HepG2 (cell line): ENCODE data around the gene XPNPEP3. TPM values are rescaled to one million over a fixed set of nuclear protein-coding genes. Genes with fewer than 3 reads are reported as not detected.

ENCODE experiments used
- ASH2L ChIP-seq: fragments of 300-600, 200-600 bp; sonication (generic); IDR thresholded peaks from 2 replicates; pipeline ENCODE4 v1.7.0; 2017; ENCODE audit warnings: low read depth, mild to moderate bottlenecking, moderate library complexity, mixed read lengths, low read length; ENCODE audit not compliant: insufficient read length
- GFI1 ChIP-seq: sonication (generic); formaldehyde crosslinking; IDR thresholded peaks from 2 replicates; pipeline ENCODE4 v1.5.0; 2020; ENCODE audit warnings: missing genetic modification reagents, mild to moderate bottlenecking, borderline replicate concordance
- HDAC1 ChIP-seq: sonication (generic); formaldehyde crosslinking; IDR thresholded peaks from 2 replicates; pipeline ENCODE4 v1.5.1; 2020; ENCODE audit warnings: mild to moderate bottlenecking, missing genetic modification reagents
- HNF4G ChIP-seq, 2 experiments: sonication (generic) in 1 of 2; formaldehyde crosslinking in 1 of 2; IDR thresholded peaks; 2 replicates each; pipeline versions ENCODE4 v1.4.0 to v1.6.1; 2011 to 2020; ENCODE audit warnings: borderline replicate concordance in 2 of 2, low read depth in 2 of 2, mild to moderate bottlenecking in 2 of 2, low read length in 1 of 2, missing genetic modification reagents in 1 of 2, moderate library complexity in 1 of 2
- SP140L ChIP-seq: sonication (generic); formaldehyde crosslinking; IDR thresholded peaks from 2 replicates; pipeline ENCODE4 v1.4.0; 2020; ENCODE audit warnings: missing genetic modification reagents, borderline replicate concordance
- ZNF605 ChIP-seq: sonication (generic); formaldehyde crosslinking; IDR thresholded peaks from 2 replicates; pipeline ENCODE4 v1.8.0; 2022; ENCODE audit warnings: mild to moderate bottlenecking, missing genetic modification reagents
- ZNF83 ChIP-seq: sonication (generic); formaldehyde crosslinking; IDR thresholded peaks from 2 replicates; pipeline ENCODE4 v1.4.0; 2020; ENCODE audit warnings: missing genetic modification reagents, mild to moderate bottlenecking, borderline replicate concordance
- ZSCAN30 ChIP-seq: sonication (generic); formaldehyde crosslinking; IDR thresholded peaks from 2 replicates; pipeline ENCODE4 v1.5.0; 2020; ENCODE audit warnings: mild to moderate bottlenecking, missing genetic modification reagents
- polyA plus RNA-seq, 8 experiments: library from polyadenylated mRNA; depleted of rRNA in 3 of 8; stranded (reverse) in 7 of 8; unstranded in 1 of 8; fragments of >200 nt; fragmentation: Illumina TruSeq in 4 of 8; extraction: Trizol in 4 of 8; gene quantifications; 2 replicates each; pipeline versions ENCODE4 v1.2.1 to v1.2.3, GENCODE V29; 2011 to 2016; ENCODE audit warnings: low read depth in 4 of 8, missing spikeins in 1 of 8, mixed read lengths in 1 of 8; ENCODE audit not compliant: insufficient read depth in 1 of 8
- total RNA-seq, 5 experiments: library from RNA; depleted of rRNA; stranded (reverse); fragments of >200 nt; fragmentation: Illumina TruSeq; extraction: Trizol; gene quantifications; 2 replicates each; pipeline ENCODE4 v1.2.3, GENCODE V29; 2016; ENCODE audit warnings: low read depth in 1 of 5
- TF ChIP-seq, protein P1 (sequence below): sonication (generic); formaldehyde crosslinking; IDR thresholded peaks from 2 replicates; pipeline ENCODE4 v1.4.0; 2020; ENCODE audit warnings: missing genetic modification reagents
- TF ChIP-seq, protein P2 (sequence below): sonication (generic); formaldehyde crosslinking; IDR thresholded peaks from 2 replicates; pipeline ENCODE4 v1.5.0; 2020; ENCODE audit warnings: mild to moderate bottlenecking, missing genetic modification reagents
- TF ChIP-seq, protein P3 (sequence below): IDR thresholded peaks from 2 replicates; pipeline ENCODE4 v1.6.1; 2018; ENCODE audit warnings: missing genetic modification reagents
- TF ChIP-seq, protein P4 (sequence below): sonication (generic); formaldehyde crosslinking; IDR thresholded peaks from 2 replicates; pipeline ENCODE4 v1.4.0; 2020; ENCODE audit warnings: mild to moderate bottlenecking, missing genetic modification reagents

The XPNPEP3 gene
- total and polyA plus RNA-seq, 2 of the 13 experiments (the other 11 are each of a cell fraction or from before 2014, with no cell fraction given), result 10.3 to 14.0 TPM

DNA sequence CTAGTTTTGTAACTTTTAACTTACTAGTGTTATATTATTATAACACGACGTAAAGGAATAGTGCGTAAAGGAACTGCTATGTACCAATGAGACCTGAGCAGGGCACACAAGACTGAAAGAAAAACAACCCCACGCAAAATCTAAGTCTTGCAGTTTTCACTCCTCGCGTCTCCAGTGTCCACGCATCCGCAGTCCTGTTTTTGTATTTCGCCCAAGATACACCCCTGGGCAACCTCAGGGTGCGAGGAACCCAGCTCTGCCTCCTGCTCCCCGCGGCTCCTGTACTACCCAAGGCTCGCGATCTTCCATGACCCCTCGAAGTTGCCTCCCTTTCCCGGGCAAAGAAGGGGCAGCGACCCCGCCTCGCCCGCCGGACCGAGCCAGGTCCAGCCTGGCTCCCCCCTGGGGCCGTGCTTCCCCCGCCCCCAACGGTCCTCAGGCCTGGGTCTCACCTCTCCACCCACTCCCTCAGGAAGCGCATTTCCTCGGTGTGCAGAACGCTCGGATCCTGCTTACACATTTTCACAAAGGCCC is 902 bp upstream of the XPNPEP3 start (continued):
- TF ChIP-seq, protein P1, sequence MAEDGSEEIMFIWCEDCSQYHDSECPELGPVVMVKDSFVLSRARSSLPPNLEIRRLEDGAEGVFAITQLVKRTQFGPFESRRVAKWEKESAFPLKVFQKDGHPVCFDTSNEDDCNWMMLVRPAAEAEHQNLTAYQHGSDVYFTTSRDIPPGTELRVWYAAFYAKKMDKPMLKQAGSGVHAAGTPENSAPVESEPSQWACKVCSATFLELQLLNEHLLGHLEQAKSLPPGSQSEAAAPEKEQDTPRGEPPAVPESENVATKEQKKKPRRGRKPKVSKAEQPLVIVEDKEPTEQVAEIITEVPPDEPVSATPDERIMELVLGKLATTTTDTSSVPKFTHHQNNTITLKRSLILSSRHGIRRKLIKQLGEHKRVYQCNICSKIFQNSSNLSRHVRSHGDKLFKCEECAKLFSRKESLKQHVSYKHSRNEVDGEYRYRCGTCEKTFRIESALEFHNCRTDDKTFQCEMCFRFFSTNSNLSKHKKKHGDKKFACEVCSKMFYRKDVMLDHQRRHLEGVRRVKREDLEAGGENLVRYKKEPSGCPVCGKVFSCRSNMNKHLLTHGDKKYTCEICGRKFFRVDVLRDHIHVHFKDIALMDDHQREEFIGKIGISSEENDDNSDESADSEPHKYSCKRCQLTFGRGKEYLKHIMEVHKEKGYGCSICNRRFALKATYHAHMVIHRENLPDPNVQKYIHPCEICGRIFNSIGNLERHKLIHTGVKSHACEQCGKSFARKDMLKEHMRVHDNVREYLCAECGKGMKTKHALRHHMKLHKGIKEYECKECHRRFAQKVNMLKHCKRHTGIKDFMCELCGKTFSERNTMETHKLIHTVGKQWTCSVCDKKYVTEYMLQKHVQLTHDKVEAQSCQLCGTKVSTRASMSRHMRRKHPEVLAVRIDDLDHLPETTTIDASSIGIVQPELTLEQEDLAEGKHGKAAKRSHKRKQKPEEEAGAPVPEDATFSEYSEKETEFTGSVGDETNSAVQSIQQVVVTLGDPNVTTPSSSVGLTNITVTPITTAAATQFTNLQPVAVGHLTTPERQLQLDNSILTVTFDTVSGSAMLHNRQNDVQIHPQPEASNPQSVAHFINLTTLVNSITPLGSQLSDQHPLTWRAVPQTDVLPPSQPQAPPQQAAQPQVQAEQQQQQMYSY (CRISPR knock-in tag), result peak; percentile 89
- TF ChIP-seq, protein P2, sequence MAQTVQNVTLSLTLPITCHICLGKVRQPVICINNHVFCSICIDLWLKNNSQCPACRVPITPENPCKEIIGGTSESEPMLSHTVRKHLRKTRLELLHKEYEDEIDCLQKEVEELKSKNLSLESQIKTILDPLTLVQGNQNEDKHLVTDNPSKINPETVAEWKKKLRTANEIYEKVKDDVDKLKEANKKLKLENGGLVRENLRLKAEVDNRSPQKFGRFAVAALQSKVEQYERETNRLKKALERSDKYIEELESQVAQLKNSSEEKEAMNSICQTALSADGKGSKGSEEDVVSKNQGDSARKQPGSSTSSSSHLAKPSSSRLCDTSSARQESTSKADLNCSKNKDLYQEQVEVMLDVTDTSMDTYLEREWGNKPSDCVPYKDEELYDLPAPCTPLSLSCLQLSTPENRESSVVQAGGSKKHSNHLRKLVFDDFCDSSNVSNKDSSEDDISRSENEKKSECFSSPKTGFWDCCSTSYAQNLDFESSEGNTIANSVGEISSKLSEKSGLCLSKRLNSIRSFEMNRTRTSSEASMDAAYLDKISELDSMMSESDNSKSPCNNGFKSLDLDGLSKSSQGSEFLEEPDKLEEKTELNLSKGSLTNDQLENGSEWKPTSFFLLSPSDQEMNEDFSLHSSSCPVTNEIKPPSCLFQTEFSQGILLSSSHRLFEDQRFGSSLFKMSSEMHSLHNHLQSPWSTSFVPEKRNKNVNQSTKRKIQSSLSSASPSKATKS (CRISPR knock-in tag), result peak; percentile 57; the same call in 1 of the 2 replicates
- 0 out of 2 replicates have a peak, but pooled peaks have one; percentile 8 for TF ChIP-seq GFI1 (CRISPR knock-in tag)
- TF ChIP-seq HDAC1, result no peak
- TF ChIP-seq, protein P3, sequence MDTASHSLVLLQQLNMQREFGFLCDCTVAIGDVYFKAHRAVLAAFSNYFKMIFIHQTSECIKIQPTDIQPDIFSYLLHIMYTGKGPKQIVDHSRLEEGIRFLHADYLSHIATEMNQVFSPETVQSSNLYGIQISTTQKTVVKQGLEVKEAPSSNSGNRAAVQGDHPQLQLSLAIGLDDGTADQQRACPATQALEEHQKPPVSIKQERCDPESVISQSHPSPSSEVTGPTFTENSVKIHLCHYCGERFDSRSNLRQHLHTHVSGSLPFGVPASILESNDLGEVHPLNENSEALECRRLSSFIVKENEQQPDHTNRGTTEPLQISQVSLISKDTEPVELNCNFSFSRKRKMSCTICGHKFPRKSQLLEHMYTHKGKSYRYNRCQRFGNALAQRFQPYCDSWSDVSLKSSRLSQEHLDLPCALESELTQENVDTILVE (CRISPR knock-in tag), result no peak
- no peak for TF ChIP-seq SP140L (CRISPR knock-in tag)
- TF ChIP-seq ZSCAN30 (CRISPR knock-in tag), result peak; percentile 76; the same call in 1 of the 2 replicates
- TF ChIP-seq, protein P4, sequence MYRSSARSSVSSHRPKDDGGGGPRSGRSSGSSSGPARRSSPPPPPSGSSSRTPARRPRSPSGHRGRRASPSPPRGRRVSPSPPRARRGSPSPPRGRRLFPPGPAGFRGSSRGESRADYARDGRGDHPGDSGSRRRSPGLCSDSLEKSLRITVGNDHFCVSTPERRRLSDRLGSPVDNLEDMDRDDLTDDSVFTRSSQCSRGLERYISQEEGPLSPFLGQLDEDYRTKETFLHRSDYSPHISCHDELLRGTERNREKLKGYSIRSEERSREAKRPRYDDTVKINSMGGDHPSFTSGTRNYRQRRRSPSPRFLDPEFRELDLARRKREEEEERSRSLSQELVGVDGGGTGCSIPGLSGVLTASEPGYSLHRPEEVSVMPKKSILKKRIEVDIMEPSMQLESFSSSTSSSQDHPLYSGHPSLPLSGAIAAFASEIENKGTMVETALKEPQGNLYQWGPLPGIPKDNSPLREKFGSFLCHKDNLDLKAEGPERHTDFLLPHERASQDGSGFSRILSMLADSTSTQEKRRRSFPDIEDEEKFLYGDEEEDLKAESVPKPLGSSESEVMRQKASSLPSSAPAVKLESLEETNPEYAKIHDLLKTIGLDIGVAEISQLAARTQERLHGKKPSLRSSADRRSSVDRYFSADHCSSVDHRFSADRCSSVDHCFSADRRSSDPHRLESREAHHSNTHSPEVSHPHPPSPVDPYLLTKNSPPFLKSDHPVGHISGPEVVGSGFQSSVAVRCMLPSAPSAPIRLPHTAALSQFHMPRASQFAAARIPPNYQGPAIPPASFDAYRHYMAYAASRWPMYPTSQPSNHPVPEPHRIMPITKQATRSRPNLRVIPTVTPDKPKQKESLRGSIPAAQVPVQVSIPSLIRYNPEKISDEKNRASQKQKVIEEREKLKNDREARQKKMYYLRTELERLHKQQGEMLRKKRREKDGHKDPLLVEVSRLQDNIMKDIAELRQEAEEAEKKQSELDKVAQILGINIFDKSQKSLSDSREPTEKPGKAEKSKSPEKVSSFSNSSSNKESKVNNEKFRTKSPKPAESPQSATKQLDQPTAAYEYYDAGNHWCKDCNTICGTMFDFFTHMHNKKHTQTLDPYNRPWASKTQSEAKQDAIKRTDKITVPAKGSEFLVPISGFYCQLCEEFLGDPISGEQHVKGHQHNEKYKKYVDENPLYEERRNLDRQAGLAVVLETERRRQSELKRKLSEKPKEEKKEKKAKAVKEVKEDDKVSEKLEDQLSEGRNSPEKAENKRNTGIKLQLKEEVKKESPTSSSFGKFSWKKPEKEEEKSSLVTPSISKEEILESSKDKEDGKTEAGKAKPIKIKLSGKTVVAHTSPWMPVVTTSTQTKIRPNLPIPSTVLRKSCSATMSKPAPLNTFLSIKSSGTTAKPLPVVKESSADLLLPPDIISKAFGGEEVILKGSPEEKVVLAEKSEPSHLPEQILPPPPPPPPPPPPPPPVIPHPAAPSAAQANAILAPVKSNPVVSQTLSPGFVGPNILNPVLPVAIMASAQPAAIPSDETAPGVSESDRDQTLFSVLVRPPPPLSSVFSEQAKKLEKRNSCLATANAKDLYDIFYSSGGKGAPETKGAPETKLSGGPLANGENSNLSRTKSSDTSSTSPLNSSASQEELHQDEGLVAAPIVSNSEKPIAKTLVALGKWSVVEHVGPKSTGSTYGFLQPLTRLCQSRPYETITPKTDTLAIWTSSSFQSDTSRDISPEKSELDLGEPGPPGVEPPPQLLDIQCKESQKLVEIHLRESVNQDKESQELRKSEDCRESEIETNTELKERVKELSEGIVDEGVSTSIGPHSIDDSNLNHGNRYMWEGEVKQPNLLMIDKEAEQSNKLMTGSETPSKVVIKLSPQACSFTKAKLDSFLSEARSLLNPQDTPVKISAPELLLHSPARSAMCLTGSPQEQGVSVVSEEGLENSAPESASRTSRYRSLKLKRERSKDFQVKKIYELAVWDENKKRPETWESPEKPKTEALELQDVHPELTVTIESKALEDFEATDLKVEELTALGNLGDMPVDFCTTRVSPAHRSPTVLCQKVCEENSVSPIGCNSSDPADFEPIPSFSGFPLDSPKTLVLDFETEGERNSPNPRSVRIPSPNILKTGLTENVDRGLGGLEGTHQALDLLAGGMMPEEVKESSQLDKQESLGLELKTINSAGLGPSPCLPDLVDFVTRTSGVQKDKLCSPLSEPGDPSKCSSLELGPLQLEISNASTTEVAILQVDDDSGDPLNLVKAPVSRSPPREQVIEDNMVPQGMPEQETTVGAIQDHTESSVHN (CRISPR knock-in tag), result 0 out of 2 replicates have a peak, but pooled peaks have one; percentile 67
- 0 out of 2 replicates have a peak, but pooled peaks have one; percentile 12 for TF ChIP-seq ZNF83 (CRISPR knock-in tag)
- peak; percentile 69 for TF ChIP-seq ASH2L
- no peak for TF ChIP-seq HNF4G (IDR thresholded peaks at IDR 0.05; ENCODE audit: borderline replicate concordance, low read depth, low read length)
- TF ChIP-seq HNF4G (CRISPR knock-in tag; IDR thresholded peaks at IDR 0.05; ENCODE audit: borderline replicate concordance, low read depth), result 0 out of 2 replicates have a peak, but pooled peaks have one; percentile 28
- TF ChIP-seq ZNF605, result 0 out of 2 replicates have a peak, but pooled peaks have one; percentile 15
